T-helper 2 cell treated with Interferon-gamma antibody and Interleukin-4, amounts not matched to agents 100 ng/mL and 5 ng/mL, for 36 hours (primary cell): ENCODE data around the gene RAP1GAP2. TPM values are rescaled to one million over a fixed set of nuclear protein-coding genes. Genes with fewer than 3 reads are reported as not detected.
"Not testable (repeated sequence)": the region's sequence is repeated elsewhere in the genome, so short reads cannot be mapped to it uniquely, and the experiment has no call there.

Source experiments
- intact Hi-C: fragments of 100-400 bp; cut with micrococcal nuclease; formaldehyde crosslinking; loops from one replicate; pipeline ENCODE4 v1.15.1; 2023
- total RNA-seq: library from RNA; stranded (reverse); gene quantifications from 2 replicates; pipeline ENCODE4 v1.2.3, GENCODE V29; 2022

The RAP1GAP2 gene
- total RNA-seq, 1 donor from 2014 or later = 48.5 TPM

- intact Hi-C loops = no loop called here
These were observed 167.8 kb downstream of the RAP1GAP2 start for GRCh38 chr17:2964028-2964356.

GRCh38 chr17:2964370-2964769 is 168.1 kb downstream of the RAP1GAP2 start:
- intact Hi-C loops = no loop called here

GRCh38 chr17:2964831-2965230 is 168.6 kb downstream of the RAP1GAP2 start:
- intact Hi-C loops = no loop called here

- intact Hi-C loops = no loop called here
These were observed 169.7 kb downstream of the RAP1GAP2 start for GRCh38 chr17:2965621-2966595.

GRCh38 chr17:2967515-2967914 is 171.3 kb downstream of the RAP1GAP2 start:
- intact Hi-C loops = no loop called here

DNA sequence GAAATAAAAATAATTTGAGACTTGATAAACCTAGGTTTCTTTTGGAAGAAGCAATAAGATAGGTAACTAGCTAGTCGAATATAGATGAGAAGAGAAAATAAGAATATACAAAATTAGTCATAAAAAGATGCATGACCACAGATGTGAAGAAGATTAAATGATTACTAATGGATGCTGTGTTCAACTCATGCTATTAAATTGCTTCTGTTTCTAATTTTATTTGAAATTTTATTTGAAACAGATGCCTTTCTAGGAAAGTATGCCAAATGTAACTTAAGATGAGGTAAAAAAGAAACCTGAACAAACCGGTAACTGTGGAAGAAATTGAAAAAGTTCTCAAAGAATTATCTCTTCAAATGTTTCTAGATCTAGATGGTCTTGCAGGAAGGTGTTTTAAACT is 175.6 kb downstream of the RAP1GAP2 start:
- intact Hi-C loops = no loop called here

DNA sequence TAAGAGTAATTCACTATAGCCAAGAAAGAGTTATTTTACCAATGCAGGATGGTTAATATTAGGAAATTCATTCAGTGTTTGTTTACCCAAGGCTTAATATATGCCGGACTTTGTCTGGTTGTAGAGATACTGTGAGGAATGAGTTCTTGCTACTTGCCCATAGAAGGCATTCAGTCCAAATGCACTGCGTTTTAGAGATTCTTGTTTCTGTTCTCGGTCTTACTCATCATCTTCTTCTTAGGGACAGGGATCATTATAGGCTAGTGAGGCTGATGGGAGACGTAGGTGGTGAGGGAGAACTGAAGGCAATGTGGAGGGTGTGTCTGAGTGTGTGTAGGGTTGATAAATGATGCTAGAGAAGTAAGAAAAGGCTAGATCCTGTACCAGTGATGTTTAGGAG is 176.5 kb downstream of the RAP1GAP2 start:
- intact Hi-C loops = no loop called here

- intact Hi-C loops = no loop called here
These were observed 178.1 kb downstream of the RAP1GAP2 start for GRCh38 chr17:2974347-2974746.

- intact Hi-C loops = no loop called here
These were observed 179.3 kb downstream of the RAP1GAP2 start for GRCh38 chr17:2975469-2975958.

GRCh38 chr17:2977157-2977556 is 180.9 kb downstream of the RAP1GAP2 start:
- intact Hi-C loops = no loop called here

DNA sequence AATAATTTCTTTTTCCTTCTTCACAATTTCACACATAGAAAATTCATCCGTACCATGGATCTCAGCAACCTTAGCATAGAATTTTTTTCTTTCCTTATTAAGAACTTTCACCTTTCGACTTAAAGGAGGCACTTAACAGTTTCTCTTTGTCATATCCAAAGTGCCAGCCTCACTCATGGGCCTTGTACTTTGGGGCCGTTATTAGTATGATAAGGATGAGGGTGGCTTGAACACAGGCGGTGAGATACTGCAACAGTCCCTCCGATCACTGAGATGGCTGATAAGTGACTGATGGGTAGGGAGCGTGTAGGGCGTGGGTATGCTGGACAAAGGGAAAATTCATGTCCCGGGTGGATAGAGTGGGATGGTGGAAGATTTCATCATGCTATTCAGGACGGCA is 181.9 kb downstream of the RAP1GAP2 start:
- intact Hi-C loops = no loop called here

- intact Hi-C loops = no loop called here
These were observed 182.8 kb downstream of the RAP1GAP2 start for GRCh38 chr17:2978991-2979390.

DNA sequence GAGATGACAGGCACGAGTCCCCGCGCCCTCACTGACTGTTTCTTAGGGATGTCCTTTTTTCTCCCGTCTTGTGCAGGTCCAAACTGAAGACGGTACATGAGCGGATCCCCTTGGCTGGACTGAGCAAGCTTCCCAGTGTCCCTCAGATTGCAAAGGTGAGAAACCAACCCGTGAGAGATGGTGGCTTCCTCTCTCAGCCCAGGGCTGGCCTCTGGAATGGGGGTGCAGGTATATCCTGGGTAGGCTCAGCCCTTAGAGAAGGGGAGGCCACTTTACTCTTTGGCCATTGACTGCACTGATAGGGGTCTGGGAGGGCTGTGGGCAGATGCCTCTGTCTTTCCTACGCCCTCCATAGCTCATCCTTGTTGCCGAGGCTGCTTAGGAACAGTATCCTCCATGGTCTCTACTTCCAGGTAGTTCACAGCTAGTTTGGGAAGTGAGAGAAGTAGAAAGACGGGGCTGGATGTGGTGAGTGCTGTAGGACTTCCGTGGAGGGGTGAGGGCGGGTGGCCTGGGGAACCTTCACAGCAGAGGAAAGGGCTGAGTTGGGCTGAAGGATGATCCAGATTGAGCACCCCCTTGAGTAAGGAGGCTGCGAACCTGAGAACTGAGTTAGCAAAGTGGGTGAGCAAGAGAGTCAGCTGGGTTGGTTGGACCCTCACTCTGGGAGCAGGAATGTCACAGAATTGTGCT is 184.1 kb downstream of the RAP1GAP2 start:
- intact Hi-C loops = no loop called here

GRCh38 chr17:2980904-2981246 is 184.6 kb downstream of the RAP1GAP2 start:
- intact Hi-C loops = no loop called here

GRCh38 chr17:2981325-2981724 is 185.1 kb downstream of the RAP1GAP2 start:
- intact Hi-C loops = no loop called here

GRCh38 chr17:2982854-2983253 is 186.6 kb downstream of the RAP1GAP2 start:
- intact Hi-C loops = no loop called here

DNA sequence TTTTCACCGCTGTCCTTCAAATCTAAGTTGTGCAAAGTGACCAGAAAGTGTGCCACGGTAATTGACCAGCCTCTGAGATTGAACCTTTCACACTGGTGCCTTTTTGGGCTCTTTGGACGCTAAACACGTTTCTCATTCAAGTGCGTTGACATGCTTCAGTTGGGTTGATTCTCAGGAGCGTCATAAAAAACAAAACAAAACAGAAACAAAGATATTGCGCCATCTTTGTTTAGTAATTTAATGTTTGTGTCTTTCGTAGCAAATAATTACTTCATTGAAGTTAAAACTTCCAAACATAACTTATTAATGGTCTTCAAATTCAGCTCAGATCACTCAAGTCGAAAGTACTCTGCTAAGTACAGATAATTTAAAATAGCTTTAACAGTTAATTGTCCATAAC is 187.0 kb downstream of the RAP1GAP2 start:
- intact Hi-C loops = no loop called here

DNA sequence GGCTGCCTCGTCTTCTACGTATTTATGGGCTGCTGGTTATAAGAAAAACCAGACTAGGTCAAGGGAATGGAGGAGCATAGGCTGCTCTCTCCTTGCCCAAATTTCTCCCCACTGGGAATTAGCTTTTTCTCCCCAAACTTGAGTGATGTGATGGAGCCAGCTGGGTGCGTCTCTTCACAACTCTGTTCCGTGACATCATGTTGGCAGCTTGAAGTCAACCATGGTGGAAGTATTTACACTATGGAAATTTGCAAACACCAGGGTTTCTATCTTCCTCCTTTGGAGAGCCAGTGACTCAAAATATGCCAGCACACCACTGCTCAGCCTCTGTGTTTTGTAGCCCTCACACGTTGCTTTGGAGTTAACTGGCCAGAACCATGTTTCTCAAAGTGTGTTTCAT is 189.1 kb downstream of the RAP1GAP2 start:
- intact Hi-C loops = no loop called here

DNA sequence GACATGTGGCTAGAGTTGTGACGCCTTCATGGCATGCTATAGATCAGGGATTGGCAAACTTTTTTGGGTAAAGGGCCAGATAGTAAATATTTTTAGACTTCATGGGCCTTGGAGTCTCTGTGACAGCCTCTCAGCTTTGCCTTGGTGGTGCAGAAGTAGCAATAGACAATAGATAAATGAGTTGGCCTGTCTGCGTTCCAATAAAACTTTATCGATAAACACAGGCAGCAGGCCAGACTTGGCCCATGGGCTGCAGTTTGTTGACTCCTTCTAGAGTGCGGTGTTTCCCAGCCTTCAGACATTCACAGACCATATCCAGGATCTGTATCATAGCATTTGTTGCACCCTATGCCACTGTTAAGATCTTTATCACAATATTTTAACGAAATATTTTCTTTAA is 190.7 kb downstream of the RAP1GAP2 start:
- intact Hi-C loops = no loop called here

- intact Hi-C loops = not testable (repeated sequence)
These were observed 193.2 kb downstream of the RAP1GAP2 start for GRCh38 chr17:2989396-2989795.

DNA sequence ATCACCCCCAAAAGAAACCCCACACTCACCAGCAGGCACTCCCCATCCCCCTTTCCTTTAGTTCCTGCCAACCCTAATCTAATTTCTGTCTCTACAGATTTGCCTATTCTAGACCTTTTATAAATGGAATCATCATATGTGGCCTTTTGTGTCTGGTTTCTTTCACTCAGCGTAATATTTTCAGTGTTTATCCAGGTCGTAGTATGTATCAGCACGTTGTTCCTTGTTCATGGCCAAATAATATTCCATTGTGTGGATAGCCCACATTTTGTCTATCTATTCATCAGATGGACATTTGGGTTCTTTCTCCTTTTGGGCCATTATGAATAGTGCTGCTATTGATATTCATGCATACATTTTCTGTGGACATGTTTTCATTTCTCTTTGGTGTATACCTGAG is 193.6 kb downstream of the RAP1GAP2 start:
- intact Hi-C loops = no loop called here

DNA sequence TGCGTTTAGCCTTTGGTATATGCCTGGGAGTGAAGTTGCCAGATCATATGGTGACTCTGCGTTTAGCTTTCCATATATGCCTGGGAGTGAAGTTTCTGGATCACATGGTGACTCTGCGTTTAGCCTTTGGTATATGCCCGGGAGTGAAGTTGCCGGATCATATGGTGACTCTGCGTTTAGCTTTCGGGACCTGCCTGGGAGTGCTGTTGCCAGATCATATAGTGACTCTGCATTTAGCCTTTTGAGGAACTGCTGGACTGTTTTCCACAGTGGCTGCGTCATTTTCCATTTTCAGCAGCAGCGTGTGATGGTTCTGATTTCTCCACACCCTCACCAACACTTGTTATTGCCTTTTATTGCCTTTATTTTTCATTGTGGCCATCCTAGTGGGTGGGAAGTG is 194.2 kb downstream of the RAP1GAP2 start:
- intact Hi-C loops = no loop called here
